Measurements from ENCODE around the gene HSPA5. TPM values are rescaled to one million over a fixed set of nuclear protein-coding genes. Genes with fewer than 3 reads are reported as not detected.
"Not testable (repeated sequence)": the region's sequence is repeated elsewhere in the genome, so short reads cannot be mapped to it uniquely, and the experiment has no call there.

HSPA5 gene
- total RNA-seq, 2 experiments from 2014 or later = 229 to 238 TPM

- POLR2A ChIA-PET = no interaction called here
Observed at GRCh38 chr9:125204477-125204876, 36.7 kb downstream of the HSPA5 start.

GRCh38 chr9:125202846-125203618 lies 38.1 kb downstream of the HSPA5 start:
- CTCF ChIA-PET = interaction anchor here (1.0 kb wide), 1 partner anchor 57 kb away, joined by 3 read pairs; no protein-coding TSS in a partner anchor
- POLR2A ChIA-PET = interaction anchor here (0.7 kb wide), 1 partner anchor 46 kb away, joined by 6 read pairs; no protein-coding TSS in a partner anchor

More at GRCh38 chr9:125204477-125204876, 36.7 kb downstream of the HSPA5 start:
- CTCF ChIA-PET = interaction anchor here (0.7 kb wide), 1 partner anchor 91 kb away, joined by 5 read pairs; no protein-coding TSS in a partner anchor

DNA sequence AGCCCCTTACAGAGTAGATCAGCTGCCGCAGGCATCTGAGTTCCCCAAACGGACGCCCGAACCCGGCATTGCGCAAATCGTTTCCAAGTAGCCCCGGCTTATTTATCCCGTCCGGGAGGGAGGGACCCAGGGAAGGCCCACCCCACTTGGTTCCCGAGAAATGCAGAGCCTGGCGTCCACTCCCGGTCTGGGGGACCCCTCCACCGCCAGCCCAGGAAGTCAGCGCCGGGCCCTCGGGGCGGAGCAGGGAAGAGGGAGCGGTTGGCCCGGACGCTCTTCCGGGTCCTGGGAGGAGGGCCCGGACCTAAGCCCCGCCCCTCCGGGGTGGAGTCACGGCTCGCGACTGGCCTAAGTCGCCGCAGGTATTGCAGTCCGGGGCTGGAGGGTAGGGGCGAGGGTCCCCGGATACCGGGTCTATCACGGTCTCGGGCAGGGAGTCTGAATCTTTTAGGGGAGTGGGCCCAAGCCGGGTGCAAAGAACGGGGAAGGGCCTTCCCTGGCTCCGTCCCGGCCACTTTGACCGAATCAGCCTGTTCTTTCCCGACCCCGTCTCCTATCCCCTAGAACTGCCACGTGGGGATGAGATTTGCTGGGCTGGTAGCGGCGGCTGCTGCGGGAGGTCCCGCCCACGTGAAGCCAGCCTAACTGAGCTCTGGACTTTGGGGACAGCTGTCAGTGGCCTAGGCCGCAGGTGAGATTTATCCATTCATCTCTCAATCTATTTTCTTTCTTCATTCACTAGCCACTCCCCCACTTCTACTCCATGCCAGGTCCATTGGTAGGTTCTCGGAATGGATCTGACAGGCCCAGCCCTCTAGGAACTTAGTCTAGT lies 40.7 kb downstream of the HSPA5 start, which contains the start of gene RABEPK:
Gene RABEPK (plus strand): TSS at position 327 of the 832 bp plus-strand sequence. CDS start 2,472 bp downstream, outside the sequence.
- POLR2A ChIA-PET = interaction anchor here (0.5 to 1.5 kb wide), 9 partner anchors 10 to 1230 kb away, joined by 3 to 7 read pairs (median 4); partner anchors contain the start of genes HSPA5 and SCAI
- CTCF ChIA-PET = interaction anchor here (0.6 to 1.4 kb wide), 2 partner anchors 10 to 91 kb away, joined by 4 to 10 read pairs; no protein-coding TSS in a partner anchor

GRCh38 chr9:125195591-125195990 lies 45.6 kb downstream of the HSPA5 start:
- ChIA-PET CTCF (interaction anchor here (0.7 kb wide), 1 partner anchor 142 kb away, joined by 7 read pairs; no protein-coding TSS in a partner anchor), POLR2A (interaction anchor here (0.6 kb wide), 1 partner anchor 46 kb away, joined by 3 read pairs; no protein-coding TSS in a partner anchor)

- POLR2A ChIA-PET = not testable (repeated sequence)
- CTCF ChIA-PET = interaction anchor here (0.6 kb wide), 1 partner anchor 403 kb away, joined by 4 read pairs; no protein-coding TSS in a partner anchor
Observed at GRCh38 chr9:125194466-125194865, 46.7 kb downstream of the HSPA5 start.

DNA sequence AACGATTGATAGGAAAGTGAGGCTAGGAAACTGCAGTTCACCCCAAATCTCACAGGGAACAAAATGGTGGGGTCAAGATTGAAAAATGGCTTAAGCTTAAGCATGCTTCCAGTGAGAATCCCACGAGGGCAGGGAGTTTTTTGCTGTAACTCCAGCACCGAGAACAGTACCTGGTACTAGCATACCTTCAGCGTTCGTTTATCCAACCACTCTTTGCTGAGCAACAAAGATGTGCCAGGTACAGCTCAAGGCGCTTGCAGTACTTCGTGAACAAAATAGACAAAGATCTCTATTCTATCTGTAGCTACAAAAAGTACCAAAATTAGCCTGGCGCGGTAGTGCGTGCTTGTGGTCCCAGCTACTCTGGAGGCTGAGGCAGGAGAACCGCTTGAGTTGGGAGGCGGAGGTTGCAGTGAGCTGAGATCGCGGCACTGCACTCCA lies 50.8 kb downstream of the HSPA5 start:
- ChIA-PET CTCF (interaction anchor here (1.7 kb wide), 1 partner anchor 9 kb away, joined by 10 read pairs; no protein-coding TSS in a partner anchor), POLR2A (interaction anchor here (0.5 to 1.2 kb wide), 5 partner anchors 9 to 320 kb away, joined by 3 to 8 read pairs (median 4); partner anchors contain the start of genes GAPVD1, HSPA5 and RABEPK)

DNA sequence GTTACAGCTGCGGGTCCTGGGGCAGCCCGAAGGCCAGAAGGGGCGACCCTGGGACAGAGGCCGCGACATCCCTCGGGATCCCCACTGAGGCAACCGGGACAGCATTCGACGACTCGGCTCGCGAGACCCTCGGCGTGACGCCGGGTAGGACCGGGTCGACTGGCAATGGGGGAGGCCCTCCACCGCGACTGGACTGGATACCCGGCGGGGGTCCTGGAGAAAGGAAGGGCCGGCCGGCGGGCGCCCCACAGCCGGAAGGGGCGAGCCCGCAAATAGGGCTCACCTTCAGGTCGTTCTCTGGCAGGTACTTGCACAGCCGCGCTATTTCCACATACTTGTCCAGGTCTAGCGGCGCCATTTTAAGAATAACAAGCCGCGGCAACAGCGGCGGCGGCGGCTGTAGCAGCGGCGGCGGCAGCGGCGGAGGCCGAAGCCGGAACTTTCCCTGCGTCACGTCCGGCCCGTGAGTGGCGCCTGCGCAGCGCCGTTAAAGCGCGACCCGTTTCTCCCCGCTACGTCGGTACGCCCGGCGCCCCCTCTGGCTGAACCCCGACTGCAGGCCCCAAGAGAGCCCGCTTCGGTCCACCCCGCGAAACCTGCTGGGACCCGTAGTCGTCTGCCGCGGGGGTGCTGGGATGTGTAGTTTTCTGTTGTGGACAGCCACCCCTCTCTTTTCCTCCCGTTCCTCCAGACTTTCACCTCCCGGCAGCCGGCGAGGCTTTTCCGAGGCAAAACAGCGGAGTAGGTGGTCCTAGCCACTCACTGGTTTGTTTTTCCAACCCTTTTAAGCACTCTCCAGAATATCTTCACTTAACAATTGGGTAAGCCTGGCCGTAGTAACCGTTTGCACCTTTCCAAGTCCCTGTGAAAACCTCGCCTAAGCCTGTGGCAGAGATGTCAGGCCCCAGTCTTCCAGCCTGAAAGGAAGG lies 51.5 kb downstream of the HSPA5 start, which contains the start of gene PPP6C:
Gene PPP6C (minus strand): TSS at position 443 of the 929 bp plus-strand sequence. CDS start 85 bp downstream, at position 358.
- POLR2A ChIA-PET = interaction anchor here (0.5 to 1.2 kb wide), 5 partner anchors 10 to 319 kb away, joined by 3 to 7 read pairs (median 4); partner anchors contain the start of genes GAPVD1, HSPA5 and RABEPK

GRCh38 chr9:125189011-125189360 lies 52.2 kb downstream of the HSPA5 start:
- POLR2A ChIA-PET = interaction anchor here (0.5 to 0.8 kb wide), 2 partner anchors 10 to 63 kb away, joined by 3 to 5 read pairs; no protein-coding TSS in a partner anchor

More for the DNA sequence above, 51.5 kb downstream of the HSPA5 start, which contains the start of gene PPP6C:
- CTCF ChIA-PET = interaction anchor here (1.7 kb wide), 1 partner anchor 10 kb away, joined by 10 read pairs; no protein-coding TSS in a partner anchor

More at GRCh38 chr9:125189011-125189360, 52.2 kb downstream of the HSPA5 start:
- CTCF ChIA-PET = no interaction called here

Other genes starting within 250 kb of the HSPA5 start
- 1 to 10 TPM; 7.5 to 8.8 TPM for gene SCAI, start 97.8 kb downstream of the HSPA5 start, total RNA-seq
- 10 to 100 TPM; 45.1 to 51.5 TPM for gene PPP6C, start 51.5 kb downstream of the HSPA5 start, total RNA-seq
- gene RABEPK, start 40.8 kb downstream of the HSPA5 start, total RNA-seq = 10 to 100 TPM; 40.0 to 41.6 TPM
- 10 to 100 TPM; 45.9 to 46.3 TPM for gene GAPVD1, start 20.5 kb upstream of the HSPA5 start, total RNA-seq